AG09309 (cell line): ENCODE results near the gene SEC63.

Source experiments
- DNase-seq: peaks from one replicate; pipeline ENCODE4 v3.0.0-alpha.2; 2010; ENCODE audit warnings: low read depth
- H3K4me3 ChIP-seq: 2 replicates; pipeline ENCODE4 v1.5.1; 2011; ENCODE audit warnings: mild to moderate bottlenecking, low read depth, low read length, moderate library complexity; ENCODE audit not compliant: control insufficient read depth
- CTCF ChIP-seq: IDR thresholded peaks from 2 replicates; pipeline ENCODE4 v1.5.1; 2011; ENCODE audit warnings: mild to moderate bottlenecking, low read depth, low read length, inconsistent platforms; ENCODE audit not compliant: insufficient read depth, control insufficient read depth; ENCODE audit errors: missing control alignments

SEC63 gene

GRCh38 chr6:107985701-107986100 lies 27.7 kb upstream of the SEC63 start:
- TF ChIP-seq CTCF = no peak
- no peak for DNase-seq
- H3K4me3 ChIP-seq = no peak overlapping the region

GRCh38 chr6:107983811-107984210 lies 25.8 kb upstream of the SEC63 start:
- DNase-seq = no peak
- no peak overlapping the region for H3K4me3 ChIP-seq
- TF ChIP-seq CTCF = no peak

- no peak for TF ChIP-seq CTCF
- DNase-seq = no peak
- no peak overlapping the region for H3K4me3 ChIP-seq
These were observed 24.5 kb upstream of the SEC63 start for GRCh38 chr6:107982486-107982885.

- no peak for TF ChIP-seq CTCF
- no peak overlapping the region for H3K4me3 ChIP-seq
- DNase-seq = no peak
These were observed 23.7 kb upstream of the SEC63 start for GRCh38 chr6:107981695-107982094.

GRCh38 chr6:107977283-107977682 lies 19.3 kb upstream of the SEC63 start:
- no peak for DNase-seq
- TF ChIP-seq CTCF = peak; percentile 44
- no peak overlapping the region for H3K4me3 ChIP-seq

- TF ChIP-seq CTCF = no peak
- no peak overlapping the region for H3K4me3 ChIP-seq
- DNase-seq = no peak
These were observed 18.3 kb upstream of the SEC63 start for GRCh38 chr6:107976155-107976783.

GRCh38 chr6:107973594-107973993 lies 15.6 kb upstream of the SEC63 start:
- no peak for DNase-seq
- TF ChIP-seq CTCF = no peak
- H3K4me3 ChIP-seq = no peak overlapping the region
